ENCODE results near the gene IQCE.
A peak's percentile ranks its signal among the peaks of the same experiment; 100 is the strongest.

Gene IQCE

GRCh38 chr7:2644220-2644561 lies 85.4 kb downstream of the IQCE start:
- peak overlapping the region; percentile 75 for H3K4me2 ChIP-seq (ENCODE audit: low read length)

DNA sequence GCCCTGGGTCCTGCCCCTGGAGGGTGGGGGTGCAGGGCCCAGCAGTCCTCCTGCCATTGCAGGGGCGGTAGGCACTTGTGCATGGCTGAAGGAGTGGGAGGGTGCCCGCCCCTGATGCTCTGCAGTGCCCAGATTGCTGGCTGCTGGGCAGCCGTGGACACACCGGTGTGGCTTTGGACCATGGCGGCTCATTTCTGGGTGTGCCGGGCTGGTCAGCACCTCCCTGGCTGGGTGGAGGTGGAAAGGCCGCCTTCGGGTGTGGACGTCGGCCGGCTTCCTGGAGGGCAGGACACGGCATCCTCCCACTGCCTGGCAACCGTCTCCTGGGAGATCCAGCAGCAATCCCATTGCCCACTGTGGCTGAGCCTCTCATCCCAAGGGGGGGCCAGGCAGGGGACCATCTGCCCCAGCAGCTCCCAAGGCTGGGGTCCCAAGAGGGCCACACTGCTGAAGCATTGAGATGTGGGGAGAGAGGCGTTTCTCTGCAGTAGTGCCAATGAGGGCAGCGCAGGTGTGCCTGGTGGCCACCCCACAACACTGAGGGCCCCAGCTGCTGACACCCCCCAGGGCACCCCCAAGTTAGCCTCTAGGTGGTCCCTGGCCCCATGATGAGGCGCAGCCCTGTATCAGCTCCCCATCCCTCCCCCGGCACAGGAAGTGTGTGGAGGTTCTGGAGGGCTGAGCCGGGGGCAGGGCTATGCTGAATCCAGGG lies 85.9 kb downstream of the IQCE start:
- TF ChIP-seq EZH2phosphoT487 (IDR thresholded peaks at IDR 0.05; ENCODE audit: borderline replicate concordance, low read length): no peak
- TF ChIP-seq, protein P1, sequence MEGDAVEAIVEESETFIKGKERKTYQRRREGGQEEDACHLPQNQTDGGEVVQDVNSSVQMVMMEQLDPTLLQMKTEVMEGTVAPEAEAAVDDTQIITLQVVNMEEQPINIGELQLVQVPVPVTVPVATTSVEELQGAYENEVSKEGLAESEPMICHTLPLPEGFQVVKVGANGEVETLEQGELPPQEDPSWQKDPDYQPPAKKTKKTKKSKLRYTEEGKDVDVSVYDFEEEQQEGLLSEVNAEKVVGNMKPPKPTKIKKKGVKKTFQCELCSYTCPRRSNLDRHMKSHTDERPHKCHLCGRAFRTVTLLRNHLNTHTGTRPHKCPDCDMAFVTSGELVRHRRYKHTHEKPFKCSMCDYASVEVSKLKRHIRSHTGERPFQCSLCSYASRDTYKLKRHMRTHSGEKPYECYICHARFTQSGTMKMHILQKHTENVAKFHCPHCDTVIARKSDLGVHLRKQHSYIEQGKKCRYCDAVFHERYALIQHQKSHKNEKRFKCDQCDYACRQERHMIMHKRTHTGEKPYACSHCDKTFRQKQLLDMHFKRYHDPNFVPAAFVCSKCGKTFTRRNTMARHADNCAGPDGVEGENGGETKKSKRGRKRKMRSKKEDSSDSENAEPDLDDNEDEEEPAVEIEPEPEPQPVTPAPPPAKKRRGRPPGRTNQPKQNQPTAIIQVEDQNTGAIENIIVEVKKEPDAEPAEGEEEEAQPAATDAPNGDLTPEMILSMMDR (IDR thresholded peaks at IDR 0.05; ENCODE audit: low read depth, low read length, poor library complexity, severe bottlenecking): no peak
- Histone ChIP-seq H3K36me3 (ENCODE audit: control insufficient read depth, low read length) (no peaks in the 10 kb centered on the region), H3K4me1 (ENCODE audit: control insufficient read depth, low read length) (peaks cover 64% of the 10 kb centered on the region), H3K4me3 (ENCODE audit: low read length) (peak overlapping the region; percentile 59), H3K4me2 (ENCODE audit: low read length) (peak overlapping the region; percentile 75), H3K79me2 (ENCODE audit: control insufficient read depth, low read length) (no peaks in the 10 kb centered on the region), H3F3A (ENCODE audit: control insufficient read depth, insufficient read depth) (peaks cover 4% of the 10 kb centered on the region), H3K9me3 (ENCODE audit: control insufficient read depth, insufficient read depth, low read length) (no peaks in the 10 kb centered on the region), H3K9me2 (replicated peaks; ENCODE audit: control insufficient read depth, low read length) (no peaks in the 10 kb centered on the region), H3K27ac (ENCODE audit: low read depth, low read length) (peak overlapping the region; percentile 67), H4K20me1 (ENCODE audit: control insufficient read depth, insufficient read depth, low read depth, low read length) (no peaks in the 10 kb centered on the region), H3K27me3 (ENCODE audit: control insufficient read depth, low read length) (no peaks in the 10 kb centered on the region)

More at GRCh38 chr7:2644220-2644561, 85.4 kb downstream of the IQCE start:
- no peaks in the 10 kb centered on the region for H3K9me2 ChIP-seq (replicated peaks; ENCODE audit: control insufficient read depth, low read length)
- H3K9me3 ChIP-seq (ENCODE audit: control insufficient read depth, insufficient read depth, low read length): no peaks in the 10 kb centered on the region
- no peaks in the 10 kb centered on the region for H3K27me3 ChIP-seq (ENCODE audit: control insufficient read depth, low read length)
- no peaks in the 10 kb centered on the region for H3K79me2 ChIP-seq (ENCODE audit: control insufficient read depth, low read length)
- TF ChIP-seq, protein P1 (IDR thresholded peaks at IDR 0.05; ENCODE audit: low read depth, low read length, poor library complexity, severe bottlenecking): no peak
- no peak for TF ChIP-seq EZH2phosphoT487 (IDR thresholded peaks at IDR 0.05; ENCODE audit: borderline replicate concordance, low read length)
- H3F3A ChIP-seq (ENCODE audit: control insufficient read depth, insufficient read depth): peaks cover 4% of the 10 kb centered on the region
- H3K4me3 ChIP-seq (ENCODE audit: low read length): peak overlapping the region; percentile 59; the same call in 1 of the 2 replicates
- no peaks in the 10 kb centered on the region for H3K36me3 ChIP-seq (ENCODE audit: control insufficient read depth, low read length)
- peak overlapping the region; percentile 67; the same call in 1 of the 2 replicates for H3K27ac ChIP-seq (ENCODE audit: low read depth, low read length)
- H4K20me1 ChIP-seq (ENCODE audit: control insufficient read depth, insufficient read depth, low read depth, low read length): no peaks in the 10 kb centered on the region
- H3K4me1 ChIP-seq (ENCODE audit: control insufficient read depth, low read length): peaks cover 64% of the 10 kb centered on the region

GRCh38 chr7:2645274-2645868 lies 86.6 kb downstream of the IQCE start:
- Histone ChIP-seq H3K9me3 (ENCODE audit: control insufficient read depth, insufficient read depth, low read length) (no peaks in the 10 kb centered on the region), H3K27ac (ENCODE audit: low read depth, low read length) (peak overlapping the region; percentile 67), H3K4me2 (ENCODE audit: low read length) (peak overlapping the region; percentile 75), H3F3A (ENCODE audit: control insufficient read depth, insufficient read depth) (peaks cover 4% of the 10 kb centered on the region), H3K27me3 (ENCODE audit: control insufficient read depth, low read length) (no peaks in the 10 kb centered on the region), H4K20me1 (ENCODE audit: control insufficient read depth, insufficient read depth, low read depth, low read length) (no peaks in the 10 kb centered on the region), H3K4me1 (ENCODE audit: control insufficient read depth, low read length) (peaks cover 64% of the 10 kb centered on the region), H3K9me2 (replicated peaks; ENCODE audit: control insufficient read depth, low read length) (no peaks in the 10 kb centered on the region), H3K4me3 (ENCODE audit: low read length) (peak overlapping the region; percentile 59), H3K79me2 (ENCODE audit: control insufficient read depth, low read length) (no peaks in the 10 kb centered on the region), H3K36me3 (ENCODE audit: control insufficient read depth, low read length) (no peaks in the 10 kb centered on the region)
- TF ChIP-seq EZH2phosphoT487 (IDR thresholded peaks at IDR 0.05; ENCODE audit: borderline replicate concordance, low read length): no peak
- TF ChIP-seq, protein P1 (IDR thresholded peaks at IDR 0.05; ENCODE audit: low read depth, low read length, poor library complexity, severe bottlenecking): no peak

All from DOHH2 (cell line).